HG02870 (cell line): ENCODE data around the gene OIT3.
"Not testable (repeated sequence)": the region's sequence is repeated elsewhere in the genome, so short reads cannot be mapped to it uniquely, and the experiment has no call there.

Experiments
- ATAC-seq: cut with Tn5 transposase; IDR thresholded peaks from one replicate; pipeline ENCODE4 v1.9.1; 2021; ENCODE audit warnings: mild to moderate bottlenecking, moderate library complexity; ENCODE audit not compliant: unreplicated experiment

OIT3 gene

DNA sequence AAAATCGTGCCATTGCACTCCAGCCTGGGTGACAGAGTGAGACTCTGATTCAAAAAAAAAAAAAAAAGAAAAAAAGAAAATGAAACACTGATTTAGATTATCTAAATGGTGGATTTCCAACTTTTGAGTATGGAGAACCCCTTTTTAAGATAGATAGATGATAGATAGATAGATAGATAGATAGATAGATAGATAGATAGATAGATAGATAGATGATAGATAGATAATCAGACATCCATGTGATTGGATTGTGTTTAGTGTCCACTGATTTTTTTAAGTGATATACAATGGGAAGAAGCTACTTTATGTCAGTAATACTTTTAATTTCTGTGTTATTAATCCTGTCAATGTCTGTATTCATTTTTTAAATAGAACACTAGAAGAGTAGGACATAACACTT is 6.0 kb downstream of the OIT3 start:
- ATAC-seq: no peak

DNA sequence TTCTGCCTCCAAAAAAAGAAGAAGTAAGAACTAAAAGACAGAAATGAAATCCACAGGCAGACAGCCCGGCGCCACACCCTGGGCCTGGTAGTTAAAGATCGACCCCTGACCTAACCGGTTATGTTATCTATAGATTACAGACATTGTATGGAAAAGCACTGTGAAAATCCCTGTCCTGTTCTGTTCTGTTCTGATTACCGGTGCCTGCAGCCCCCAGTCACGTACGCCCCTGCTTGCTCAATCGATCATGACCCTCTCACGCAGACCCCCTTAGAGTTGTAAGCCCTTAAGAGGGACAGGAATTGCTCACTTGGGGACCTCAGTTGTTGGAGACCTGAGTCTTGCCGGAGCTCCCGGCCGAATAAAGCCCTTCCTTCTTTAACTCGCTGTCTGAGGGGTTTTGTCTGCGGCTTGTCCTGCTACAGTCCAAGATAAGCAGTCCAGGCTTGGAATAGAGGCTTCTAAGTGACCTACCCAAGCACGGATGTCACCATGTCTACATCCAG is 10.5 kb downstream of the OIT3 start:
- ATAC-seq: not testable (repeated sequence)

DNA sequence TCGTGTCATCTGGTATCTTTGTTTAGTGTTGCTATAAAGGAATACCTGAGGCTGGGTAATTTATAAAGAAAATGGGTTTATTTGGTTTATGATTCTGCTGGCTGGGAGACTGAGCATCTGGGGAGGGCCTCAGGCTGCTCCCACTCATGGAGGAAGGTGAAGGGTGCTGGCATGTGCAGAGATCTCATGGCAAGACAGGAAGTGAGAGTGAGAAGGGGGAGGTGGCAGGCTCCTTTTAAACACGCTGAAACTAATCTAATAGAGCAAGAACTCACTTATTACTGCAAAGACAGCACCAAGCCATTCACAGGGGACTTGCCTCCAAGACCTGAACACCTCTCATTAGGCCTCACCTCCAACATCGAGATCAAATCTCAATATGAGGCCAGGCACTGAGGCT is 11.3 kb downstream of the OIT3 start:
- ATAC-seq: no peak

DNA sequence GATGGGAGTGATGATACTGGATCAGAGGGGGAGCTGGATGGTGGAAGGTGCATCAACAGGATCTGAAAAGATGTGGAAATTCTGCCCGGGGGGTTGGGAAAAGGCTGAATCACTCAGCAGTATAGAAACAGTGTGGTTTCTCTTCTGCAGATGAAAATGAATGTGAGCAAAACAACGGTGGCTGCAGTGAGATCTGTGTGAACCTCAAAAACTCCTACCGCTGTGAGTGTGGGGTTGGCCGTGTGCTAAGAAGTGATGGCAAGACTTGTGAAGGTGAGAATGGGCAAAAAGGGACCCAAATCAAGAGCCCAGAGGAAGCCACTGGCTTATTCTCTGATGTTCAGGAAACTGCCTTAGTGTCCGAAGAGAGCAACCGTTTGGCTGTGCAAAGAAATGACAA is 12.9 kb downstream of the OIT3 start:
- ATAC-seq: no peak

DNA sequence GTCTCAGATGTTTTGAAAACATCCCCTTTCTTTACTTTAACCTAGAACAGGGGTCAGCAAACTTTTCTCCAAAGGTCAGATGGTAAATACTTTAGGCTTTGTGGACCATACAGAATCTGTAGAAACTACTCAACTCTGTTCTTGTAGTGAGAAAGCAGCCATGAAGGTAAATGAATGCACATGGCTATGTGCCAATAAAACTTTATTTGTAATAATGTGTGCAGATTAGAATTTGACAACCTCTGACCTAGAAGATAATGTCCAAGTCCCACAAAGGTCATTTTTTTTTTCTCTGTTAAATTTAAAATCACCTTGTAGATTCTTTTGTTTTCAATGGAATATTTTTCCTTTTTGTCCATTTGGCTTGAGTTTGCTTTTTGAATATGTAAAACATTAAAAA is 17.2 kb downstream of the OIT3 start:
- no peak for ATAC-seq

DNA sequence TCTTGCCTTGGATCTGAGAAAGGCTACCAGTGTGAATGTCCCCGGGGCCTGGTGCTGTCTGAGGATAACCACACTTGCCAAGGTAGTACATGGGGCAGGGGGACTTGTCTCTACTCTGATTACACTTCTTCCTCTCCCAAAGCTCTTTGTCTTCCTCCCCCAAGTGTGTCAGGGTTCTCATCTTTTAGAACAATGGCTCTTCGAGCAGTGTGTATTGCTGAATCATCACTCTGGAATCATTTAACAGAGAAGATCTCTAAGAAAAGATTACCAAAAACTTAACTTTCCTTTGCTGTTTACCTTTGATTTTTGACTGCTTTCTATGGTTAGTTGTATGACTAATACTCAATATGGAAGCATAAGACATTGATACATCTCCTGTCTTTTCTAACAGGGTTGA is 18.2 kb downstream of the OIT3 start:
- no peak for ATAC-seq

DNA sequence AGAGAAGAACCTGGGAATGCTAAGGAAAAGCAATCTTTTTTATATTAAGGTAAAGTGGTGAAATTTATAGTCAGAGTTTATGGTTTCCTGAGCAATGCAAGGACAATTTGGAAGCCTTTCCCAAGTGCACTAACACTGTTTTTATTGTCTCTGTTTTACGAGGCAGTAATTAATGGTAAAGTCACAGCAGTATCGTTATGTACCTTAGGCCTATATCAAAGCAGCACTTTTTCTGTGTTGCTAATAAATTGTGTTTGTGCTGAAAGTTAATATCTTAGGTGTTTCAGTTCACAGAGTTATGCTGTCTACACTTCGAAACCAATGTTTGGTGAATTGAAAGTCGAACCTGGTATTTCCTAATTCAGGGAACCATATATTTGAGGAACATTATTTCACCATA is 19.2 kb downstream of the OIT3 start:
- no peak for ATAC-seq

DNA sequence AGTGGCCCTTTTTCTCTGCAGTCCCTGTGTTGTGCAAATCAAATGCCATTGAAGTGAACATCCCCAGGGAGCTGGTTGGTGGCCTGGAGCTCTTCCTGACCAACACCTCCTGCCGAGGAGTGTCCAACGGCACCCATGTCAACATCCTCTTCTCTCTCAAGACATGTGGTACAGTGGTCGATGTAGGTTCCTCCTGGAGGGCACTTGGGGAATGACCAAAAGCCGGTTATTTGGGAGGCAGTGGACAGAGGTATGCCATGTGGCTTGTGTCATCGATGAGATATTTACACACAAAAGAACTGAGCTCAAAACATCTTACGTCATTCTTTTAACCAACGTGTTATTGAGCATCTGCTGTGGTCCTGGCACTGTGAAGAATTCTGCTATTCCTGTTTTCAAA is 19.7 kb downstream of the OIT3 start:
- no peak for ATAC-seq

DNA sequence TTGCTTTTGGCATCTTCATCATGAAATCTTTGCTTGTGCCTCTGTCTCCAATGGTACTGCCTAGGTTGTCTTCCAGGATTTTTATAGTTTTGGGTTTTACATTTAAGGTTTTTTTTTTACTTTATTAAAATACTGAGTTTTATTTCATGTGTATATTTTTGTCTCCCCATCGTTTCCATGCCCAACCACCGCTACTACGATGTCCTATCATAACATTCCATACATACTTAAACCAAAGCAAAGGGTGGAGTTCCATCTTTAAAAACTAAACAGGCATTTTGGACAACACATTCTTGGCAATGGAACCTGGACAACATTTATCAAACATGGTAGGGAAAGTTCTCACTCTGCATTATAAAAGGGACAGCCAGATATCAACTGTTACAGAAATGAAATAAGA is 23.7 kb downstream of the OIT3 start:
- ATAC-seq: not testable (repeated sequence)

DNA sequence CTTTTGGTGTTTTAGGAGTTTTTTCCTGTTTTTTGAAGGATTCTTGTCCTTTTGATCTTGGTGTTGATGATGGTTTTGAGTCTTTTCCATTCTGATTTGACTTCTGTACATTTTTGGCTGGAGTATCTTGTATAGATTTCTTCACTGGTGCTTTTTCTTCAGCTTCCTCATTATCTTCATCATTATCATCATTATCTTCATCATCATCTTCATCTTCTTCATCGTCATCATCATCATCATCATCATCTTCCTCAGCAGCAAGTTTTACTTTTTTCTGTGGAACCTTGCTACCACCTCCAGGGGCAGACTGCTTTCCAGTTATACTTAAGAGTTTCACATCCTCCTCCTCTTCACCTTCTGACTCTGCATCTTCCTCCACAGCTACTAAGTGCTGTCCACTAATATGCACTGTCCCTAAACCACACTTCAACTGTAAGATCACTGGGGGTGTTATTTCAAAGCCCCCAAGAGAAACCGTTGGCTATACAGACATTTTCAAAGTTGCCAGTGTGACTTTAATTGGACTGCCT is 24.3 kb downstream of the OIT3 start:
- ATAC-seq: not testable (repeated sequence)

DNA sequence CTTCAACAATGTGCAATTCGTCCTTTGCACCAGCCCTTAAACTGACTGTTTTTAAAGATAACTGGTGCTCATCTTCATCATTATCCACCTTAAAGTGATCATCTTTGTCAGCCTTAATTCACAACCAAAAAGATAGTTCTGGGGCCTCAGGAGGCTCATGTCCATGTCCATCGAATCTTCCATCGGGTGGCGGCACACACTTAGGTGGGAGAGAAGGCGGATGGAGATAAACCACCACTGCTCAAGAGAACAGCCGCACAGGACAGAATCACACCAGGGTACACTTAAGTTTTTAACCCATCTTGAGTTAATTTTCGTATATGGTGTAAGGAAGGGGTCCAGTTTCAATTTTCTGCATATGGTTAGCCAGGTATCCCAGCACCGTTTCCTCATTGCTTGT is 24.8 kb downstream of the OIT3 start:
- no peak for ATAC-seq

DNA sequence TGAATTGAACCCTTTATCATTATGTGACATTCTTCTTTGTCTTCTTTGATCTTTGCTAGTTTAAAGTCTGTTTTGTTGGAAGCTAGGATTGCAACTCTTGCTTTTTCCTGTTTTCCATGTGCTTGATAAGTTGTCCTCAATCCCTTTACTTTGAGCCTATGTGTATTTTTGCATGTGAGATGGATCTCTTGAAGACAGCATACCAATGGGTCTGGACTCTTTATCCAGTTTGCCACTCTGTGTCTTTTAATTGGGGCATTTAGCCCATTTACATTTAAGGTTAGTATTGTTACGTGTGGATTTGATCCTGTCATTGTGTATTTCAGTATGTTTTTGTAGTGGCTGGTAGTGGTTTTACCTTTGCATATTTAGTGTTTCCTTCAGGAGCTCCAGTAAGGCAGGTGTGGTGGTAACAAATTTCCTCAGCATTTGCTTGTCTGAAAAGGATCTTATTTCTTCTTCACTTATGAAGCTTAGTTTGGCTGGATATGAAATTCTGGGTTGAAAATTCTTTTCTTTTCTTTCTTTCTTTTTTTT is 27.7 kb downstream of the OIT3 start:
- ATAC-seq: not testable (repeated sequence)

DNA sequence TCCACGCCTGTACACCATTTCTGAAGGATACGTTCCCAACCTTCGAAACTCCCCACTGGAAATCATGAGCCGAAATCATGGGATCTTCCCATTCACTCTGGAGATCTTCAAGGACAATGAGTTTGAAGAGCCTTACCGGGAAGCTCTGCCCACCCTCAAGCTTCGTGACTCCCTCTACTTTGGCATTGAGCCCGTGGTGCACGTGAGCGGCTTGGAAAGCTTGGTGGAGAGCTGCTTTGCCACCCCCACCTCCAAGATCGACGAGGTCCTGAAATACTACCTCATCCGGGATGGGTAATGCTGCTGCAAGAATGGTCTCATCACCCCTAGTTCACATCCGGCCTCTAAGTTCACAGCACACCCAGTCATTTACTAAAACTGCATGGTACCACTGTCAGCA is 30.8 kb downstream of the OIT3 start:
- ATAC-seq: no peak

DNA sequence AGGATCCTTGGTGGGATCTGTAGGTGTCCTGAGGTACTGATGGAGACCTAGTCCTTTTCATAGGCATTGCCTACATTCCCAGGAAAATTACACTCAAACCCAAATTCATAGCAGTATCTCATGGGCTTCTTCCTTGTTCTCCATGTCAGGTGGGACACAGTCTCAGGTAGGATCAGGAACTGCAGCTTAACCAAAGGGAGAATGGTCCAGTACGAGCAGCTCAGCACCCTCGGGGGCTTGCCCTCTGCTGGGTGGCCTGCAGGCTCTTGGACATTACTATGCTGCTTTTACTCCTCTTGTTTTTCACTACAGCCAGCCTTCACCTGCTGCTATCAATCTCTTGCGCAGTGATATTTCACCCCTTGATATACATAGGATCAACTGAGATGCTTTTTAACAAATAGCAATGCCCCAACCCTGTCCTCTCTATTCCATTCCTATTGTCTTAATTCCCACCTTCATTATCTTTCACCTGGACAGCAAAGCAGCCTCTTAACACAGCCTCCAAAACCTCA is 32.5 kb downstream of the OIT3 start:
- ATAC-seq: no peak

DNA sequence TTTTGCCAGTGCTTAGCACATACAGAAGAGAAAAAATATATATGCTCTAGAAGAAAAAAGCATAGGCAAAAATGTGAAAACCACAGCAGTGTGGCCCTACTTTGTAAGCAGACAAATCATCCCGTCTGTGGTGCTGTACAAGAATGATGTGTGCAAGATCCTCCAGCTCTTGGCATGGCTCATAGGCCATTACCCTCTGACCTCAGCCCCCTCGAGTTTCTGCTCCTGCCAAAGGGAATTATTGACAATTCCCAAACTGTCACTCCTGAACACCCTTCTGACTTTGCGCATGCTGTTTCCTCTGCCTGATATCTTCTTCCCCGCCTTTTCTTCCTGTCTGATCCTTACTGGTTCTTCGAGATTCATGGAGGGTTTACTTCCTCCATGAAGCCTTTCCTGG is 33.9 kb downstream of the OIT3 start:
- ATAC-seq: no peak

DNA sequence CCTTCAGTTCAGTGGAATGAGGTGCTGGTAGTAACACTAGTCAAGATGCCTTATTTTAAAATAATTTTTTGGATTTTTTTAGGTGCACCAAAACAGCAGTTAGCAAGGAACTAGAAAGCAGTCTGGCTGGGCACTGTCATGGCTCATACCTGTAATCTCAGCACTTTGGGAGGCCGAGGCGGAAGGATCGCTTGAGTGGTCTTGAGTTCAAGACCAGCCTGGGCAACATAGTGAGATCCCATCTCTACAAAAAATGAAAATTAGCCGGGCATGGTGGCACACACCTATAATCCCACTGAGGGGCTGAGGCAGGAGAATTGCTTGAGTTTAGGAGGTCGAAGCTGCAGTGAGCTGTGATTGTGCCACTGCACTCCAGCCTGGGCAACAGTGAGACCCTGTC is 35.3 kb downstream of the OIT3 start:
- ATAC-seq: no peak

DNA sequence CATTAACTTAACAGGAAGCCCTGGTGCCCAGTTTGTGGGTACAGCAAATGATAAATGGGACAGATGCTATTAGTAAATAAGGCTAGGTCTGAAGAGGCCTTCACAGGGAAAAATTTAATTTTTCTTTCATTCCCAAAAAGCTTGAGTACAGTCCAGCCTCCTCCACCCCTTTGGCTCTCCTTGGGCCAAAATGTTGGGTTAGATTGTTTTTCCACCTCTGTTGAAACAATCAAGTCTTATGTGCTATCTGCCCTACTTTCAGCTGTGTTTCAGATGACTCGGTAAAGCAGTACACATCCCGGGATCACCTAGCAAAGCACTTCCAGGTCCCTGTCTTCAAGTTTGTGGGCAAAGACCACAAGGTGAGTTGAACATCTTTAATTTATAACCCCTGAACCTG is 36.7 kb downstream of the OIT3 start:
- no peak for ATAC-seq

DNA sequence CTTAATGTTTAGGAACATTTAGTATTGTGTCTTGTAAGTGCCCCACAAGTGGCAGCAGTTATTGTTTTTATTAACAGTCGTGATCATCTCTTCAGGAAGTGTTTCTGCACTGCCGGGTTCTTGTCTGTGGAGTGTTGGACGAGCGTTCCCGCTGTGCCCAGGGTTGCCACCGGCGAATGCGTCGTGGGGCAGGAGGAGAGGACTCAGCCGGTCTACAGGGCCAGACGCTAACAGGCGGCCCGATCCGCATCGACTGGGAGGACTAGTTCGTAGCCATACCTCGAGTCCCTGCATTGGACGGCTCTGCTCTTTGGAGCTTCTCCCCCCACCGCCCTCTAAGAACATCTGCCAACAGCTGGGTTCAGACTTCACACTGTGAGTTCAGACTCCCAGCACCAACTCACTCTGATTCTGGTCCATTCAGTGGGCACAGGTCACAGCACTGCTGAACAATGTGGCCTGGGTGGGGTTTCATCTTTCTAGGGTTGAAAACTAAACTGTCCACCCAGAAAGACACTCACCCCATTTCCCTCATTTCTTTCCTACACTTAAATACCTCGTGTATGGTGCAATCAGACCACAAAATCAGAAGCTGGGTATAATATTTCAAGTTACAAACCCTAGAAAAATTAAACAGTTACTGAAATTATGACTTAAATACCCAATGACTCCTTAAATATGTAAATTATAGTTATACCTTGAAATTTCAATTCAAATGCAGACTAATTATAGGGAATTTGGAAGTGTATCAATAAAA is 38.9 kb downstream of the OIT3 start:
- no peak for ATAC-seq

DNA sequence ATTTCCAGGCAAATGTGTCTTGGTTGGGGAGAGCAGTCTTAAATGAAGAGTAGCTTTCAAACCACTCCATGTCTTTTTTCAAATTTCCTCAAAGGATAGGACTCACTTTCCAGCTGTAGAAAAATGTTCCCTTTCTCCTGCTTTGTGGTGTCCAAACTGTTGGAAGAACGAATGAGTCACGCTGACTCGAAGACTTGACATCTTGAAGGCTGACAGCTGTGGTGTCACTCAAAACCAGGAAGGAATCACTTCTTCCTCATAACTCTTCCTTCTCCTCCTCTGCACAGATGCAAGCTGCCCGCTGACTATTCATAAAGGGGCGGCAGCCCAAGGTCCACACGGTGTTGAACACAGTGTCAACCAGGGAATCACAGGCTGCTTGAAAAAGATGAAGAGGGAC is 41.8 kb downstream of the OIT3 start:
- ATAC-seq: no peak

DNA sequence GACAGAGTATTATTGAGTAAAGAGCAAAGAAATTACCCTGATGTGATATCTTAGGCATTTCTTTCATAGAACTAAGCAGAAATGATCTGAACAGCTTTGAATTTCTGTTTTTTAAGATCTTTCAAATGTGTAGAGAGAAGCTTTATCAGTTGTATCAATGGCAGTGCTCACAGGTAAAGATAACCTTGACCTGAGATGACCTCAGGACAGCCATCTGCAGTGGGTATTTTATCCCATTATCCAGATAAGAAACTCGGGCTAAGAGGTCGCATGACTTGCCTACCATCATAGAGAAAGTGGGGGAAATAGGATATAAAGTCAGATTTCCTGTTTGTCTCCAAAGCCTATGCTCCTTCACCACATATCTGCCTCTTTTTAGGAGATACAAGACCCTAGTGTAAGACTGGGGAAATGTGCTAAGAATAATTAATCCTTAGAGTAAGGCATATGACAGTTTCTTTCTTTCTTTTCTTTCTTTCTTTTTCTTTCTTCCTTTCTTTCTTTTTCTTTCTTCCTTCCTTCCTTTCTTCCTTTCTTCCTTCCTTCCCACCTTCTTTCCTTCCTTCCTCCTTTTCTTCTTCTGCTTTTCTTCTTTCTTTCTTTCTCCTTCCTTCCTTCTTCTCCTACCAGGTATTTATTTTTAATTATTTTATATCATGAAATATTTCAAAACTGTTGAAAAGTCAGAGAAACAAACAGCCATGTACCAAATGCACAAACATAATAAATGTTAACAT is 50.1 kb downstream of the OIT3 start:
- ATAC-seq: no peak

DNA sequence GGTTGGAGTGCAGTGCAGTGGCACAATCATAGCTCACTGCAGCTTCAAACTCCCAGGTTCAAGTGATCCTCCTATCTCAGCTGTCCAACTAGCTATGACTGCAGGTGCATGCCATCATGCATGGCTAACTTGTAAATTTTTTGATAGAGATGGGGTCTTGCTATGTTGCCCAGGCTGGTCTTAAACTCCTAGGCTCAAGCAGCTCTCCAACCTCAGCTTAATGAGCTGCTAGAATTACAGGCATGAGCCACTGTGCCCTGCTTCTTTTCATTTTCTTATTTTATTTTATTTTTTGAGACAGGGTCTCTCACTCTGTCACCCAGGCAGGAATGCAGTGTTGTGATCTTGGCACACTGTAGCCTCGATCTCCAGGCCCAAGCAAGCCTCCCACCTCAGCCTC is 53.4 kb downstream of the OIT3 start:
- no peak for ATAC-seq

DNA sequence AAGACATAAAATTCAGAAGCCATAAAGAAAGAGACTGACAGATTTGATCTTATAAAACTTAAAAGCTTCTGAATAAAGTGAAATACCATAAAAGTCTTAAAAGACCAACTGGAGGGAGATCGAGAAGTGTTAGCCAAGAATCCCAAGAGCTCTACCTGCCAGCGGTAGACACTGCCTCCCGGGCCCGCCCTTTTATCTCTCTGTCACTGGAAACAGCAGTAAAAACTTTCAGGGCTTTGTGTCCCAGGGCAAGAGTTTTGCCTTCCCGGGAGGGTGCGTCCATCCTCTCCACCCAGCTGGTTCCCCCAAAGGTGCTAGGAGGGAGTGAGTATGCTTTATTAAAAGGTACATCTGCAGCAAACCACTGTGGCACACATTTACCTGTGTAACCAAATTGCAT is 55.2 kb downstream of the OIT3 start:
- ATAC-seq: no peak
